GM10248 (cell line): Measurements from ENCODE around the gene FGFBP1.

Source experiments
- CTCF ChIA-PET: fragments of 300-600 bp; sonication (Branson Sonifier 250); formaldehyde crosslinking; extraction: SDS; loops from one replicate; lab custom pipeline; 2021; ENCODE audit warnings: antibody characterized with exemption; lab: Yijun Ruan, JAX
- POLR2A ChIA-PET: fragments of 350-650 bp; sonication (Branson Sonifier 250); formaldehyde crosslinking; extraction: SDS; loops from one replicate; lab custom pipeline; 2020; ENCODE audit warnings: antibody characterized with exemption; lab: Yijun Ruan, JAX
- DNase-seq: peaks from one replicate; pipeline ENCODE4 v3.0.0; 2012; ENCODE audit errors: extremely low spot score
- TF ChIP-seq, protein P1 (sequence below): IDR thresholded peaks from 2 replicates; pipeline ENCODE4 v1.5.1; 2012; ENCODE audit warnings: mild to moderate bottlenecking, low read depth; ENCODE audit errors: extremely low read depth, missing control alignments, control extremely low read depth

The FGFBP1 gene

DNA sequence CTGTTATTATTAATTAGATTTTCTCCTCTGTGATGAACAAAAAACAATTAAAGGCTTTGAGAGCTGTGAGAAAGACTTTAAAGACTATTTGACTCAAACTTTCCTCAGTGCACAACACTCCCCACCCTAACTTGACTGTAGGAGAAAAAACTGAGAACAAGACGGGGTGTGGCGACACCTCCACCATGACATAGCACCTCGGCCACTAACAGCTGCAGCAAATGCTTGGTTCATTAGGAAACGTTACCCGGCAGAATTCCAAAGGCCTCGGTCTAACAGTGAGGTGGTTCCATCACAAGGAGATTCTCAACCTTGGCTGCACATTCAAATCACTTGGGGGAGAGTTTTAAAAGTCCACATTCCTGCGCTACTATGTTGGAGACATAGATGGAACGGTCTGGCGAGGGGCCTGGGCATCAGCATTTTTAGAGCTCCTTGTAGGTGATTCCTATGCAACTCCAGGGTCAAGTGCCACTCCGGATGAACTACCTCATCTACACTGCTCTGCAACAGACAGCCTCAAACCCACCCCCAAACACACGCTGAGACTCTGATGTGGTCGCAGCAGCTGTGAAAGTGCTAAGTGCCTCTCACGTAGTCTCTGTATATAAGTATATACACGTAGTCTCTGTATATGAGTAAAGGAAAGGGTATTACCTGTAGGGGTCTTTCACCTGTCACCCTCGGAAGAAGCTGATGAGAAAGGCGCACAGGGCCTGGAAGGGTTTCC lies 23.4 kb upstream of the FGFBP1 start:
- CTCF ChIA-PET: interaction anchor here (0.8 to 2.6 kb wide), 6 partner anchors 8 to 156 kb away, joined by 3 to 10 read pairs (median 4); no protein-coding TSS in a partner anchor
- POLR2A ChIA-PET: no interaction called here

DNA sequence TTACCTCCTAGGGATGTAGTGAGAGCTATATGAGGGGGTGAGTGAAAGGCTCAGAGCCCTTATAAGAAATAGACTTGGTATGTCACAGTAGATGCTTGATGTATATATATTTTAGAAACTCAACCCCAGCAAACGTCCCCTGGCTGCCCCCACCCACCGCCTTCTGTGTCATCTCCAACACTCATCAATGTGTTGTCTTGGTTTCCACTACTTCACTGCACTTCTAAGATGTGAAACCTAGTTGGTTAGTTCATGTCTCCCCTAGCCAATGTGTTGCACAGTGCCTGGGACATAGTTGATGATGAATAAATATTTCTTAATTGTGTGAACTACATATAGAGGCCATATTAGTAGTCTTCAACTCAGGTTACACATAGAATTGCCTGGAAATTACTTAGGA lies 20.0 kb upstream of the FGFBP1 start:
- TF ChIP-seq, protein P1, sequence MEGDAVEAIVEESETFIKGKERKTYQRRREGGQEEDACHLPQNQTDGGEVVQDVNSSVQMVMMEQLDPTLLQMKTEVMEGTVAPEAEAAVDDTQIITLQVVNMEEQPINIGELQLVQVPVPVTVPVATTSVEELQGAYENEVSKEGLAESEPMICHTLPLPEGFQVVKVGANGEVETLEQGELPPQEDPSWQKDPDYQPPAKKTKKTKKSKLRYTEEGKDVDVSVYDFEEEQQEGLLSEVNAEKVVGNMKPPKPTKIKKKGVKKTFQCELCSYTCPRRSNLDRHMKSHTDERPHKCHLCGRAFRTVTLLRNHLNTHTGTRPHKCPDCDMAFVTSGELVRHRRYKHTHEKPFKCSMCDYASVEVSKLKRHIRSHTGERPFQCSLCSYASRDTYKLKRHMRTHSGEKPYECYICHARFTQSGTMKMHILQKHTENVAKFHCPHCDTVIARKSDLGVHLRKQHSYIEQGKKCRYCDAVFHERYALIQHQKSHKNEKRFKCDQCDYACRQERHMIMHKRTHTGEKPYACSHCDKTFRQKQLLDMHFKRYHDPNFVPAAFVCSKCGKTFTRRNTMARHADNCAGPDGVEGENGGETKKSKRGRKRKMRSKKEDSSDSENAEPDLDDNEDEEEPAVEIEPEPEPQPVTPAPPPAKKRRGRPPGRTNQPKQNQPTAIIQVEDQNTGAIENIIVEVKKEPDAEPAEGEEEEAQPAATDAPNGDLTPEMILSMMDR: no peak
- no peak for DNase-seq
- ChIA-PET CTCF (interaction anchor here (0.8 to 1.3 kb wide), 4 partner anchors 43 to 154 kb away, joined by 3 to 8 read pairs (median 4); no protein-coding TSS in a partner anchor), POLR2A (no interaction called here)

More for the DNA sequence above, 23.4 kb upstream of the FGFBP1 start:
- DNase-seq: no peak
- TF ChIP-seq, protein P1: no peak

DNA sequence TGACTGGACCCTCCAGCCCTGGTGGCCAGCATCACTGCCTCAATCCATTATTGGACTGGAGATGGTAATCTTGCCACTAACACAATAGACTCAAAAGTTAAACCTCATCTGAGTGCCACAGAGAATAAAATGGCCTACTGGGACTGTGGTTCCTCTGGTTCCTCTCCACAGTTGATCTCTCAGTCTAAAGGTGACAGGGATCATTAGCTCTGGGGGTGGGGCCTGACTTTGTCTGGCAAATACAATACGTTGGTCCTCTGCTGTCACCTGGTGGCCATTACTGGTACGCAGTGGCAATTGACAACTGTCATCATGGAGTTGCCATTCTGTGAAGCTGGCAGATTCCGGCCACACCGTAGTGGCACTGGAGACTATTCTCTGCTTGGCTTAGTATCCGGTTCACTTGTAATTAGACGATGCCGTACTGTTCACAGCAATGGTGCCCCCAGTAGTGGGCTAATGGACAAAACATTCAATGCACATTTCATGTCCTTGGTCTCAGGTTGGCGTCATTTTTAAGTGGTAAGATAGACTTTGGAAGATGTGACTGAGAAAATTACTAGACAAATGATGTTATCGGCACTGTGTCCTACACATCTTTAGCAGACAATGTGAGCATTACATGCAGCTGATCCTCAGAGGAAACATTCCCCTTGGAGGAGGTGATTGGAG lies 17.8 kb upstream of the FGFBP1 start:
- TF ChIP-seq, protein P1: peak; percentile 81
- CTCF ChIA-PET: interaction anchor here (0.7 to 4.5 kb wide), 45 partner anchors 9 to 499 kb away, joined by 3 to 91 read pairs (median 5); no protein-coding TSS in a partner anchor
- DNase-seq: peak; percentile 77
- POLR2A ChIA-PET: interaction anchor here (0.6 kb wide), 1 partner anchor 281 kb away, joined by 3 read pairs; no protein-coding TSS in a partner anchor

DNA sequence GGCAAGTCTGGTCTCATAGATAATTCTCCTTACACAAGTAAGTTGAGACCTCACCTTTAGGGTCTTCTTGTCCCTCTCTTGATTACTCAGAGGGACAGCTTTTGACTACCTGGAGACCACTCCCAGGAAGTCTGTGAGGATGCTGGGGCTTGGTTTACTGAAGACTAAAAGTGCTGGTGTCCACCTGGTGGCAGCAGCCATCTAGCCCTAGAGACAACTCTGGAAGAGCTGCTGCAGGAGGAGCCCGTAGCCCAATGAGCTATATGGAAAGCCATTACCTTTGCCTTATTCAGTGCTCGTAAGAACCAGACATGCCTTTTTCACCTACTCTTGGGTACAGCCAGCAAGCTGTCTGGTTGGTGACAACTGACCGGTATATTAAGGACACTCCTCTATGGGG lies 17.1 kb upstream of the FGFBP1 start:
- DNase-seq: no peak
- CTCF ChIA-PET: interaction anchor here (0.7 to 4.5 kb wide), 45 partner anchors 9 to 498 kb away, joined by 3 to 91 read pairs (median 5); no protein-coding TSS in a partner anchor
- POLR2A ChIA-PET: no interaction called here
- TF ChIP-seq, protein P1: no peak

DNA sequence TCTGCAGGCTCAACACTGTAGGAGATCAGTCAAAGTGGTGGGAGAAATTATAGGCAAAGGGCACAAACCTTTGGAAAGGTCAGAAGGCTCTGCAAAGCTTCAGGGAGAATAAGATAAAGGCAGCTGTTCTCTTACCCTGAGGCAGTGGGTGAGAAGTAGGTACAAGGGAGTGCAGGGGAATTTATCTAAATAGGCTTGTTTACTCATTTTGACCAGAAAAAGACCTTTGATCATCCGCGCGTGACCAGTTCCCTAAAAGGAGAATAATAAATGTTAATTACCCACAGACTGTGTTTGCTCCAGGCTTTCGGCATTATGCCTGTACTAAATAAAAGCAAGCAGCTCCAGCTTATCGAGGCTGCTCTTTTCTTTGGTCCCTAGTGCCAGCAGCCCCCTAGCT lies 15.1 kb upstream of the FGFBP1 start:
- TF ChIP-seq, protein P1: no peak
- ChIA-PET CTCF (interaction anchor here (1.0 to 4.5 kb wide), 7 partner anchors 9 to 474 kb away, joined by 3 to 82 read pairs (median 3); partner anchors contain the start of gene FGFBP2), POLR2A (no interaction called here)
- DNase-seq: no peak

DNA sequence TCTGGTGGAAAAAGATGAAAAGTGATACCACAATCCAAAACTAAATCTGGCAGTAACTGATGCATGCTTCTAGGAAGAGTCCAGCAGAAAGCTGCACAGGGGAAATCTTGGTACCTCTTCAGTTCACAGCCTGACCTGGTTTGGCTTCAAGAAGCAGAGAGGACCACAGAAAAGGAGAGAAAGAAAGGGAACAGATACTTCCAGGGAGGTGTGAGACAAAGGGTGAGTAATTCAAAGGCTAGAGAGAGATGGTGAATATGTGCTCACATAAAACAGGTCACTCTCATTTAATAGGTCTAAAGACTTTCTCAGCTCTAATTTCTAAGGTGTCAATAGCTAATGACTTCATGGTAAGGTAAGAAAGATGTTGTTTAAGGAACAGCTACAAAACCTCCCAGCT lies 13.2 kb upstream of the FGFBP1 start:
- TF ChIP-seq, protein P1: no peak
- POLR2A ChIA-PET: no interaction called here
- CTCF ChIA-PET: interaction anchor here (1.0 kb wide), 1 partner anchor 69 kb away, joined by 3 read pairs; no protein-coding TSS in a partner anchor
- no peak for DNase-seq
